CD4-positive, alpha-beta T cell (primary cell): ENCODE measurements around the gene MBOAT2. TPM values are rescaled to one million over a fixed set of nuclear protein-coding genes. Genes with fewer than 3 reads are reported as not detected.
"Not testable (repeated sequence)": the region's sequence is repeated elsewhere in the genome, so short reads cannot be mapped to it uniquely, and the experiment has no call there.

Experiments used
- ATAC-seq: fragments of 200-7000 bp; cut with Tn5 transposase; one replicate; pipeline ENCODE4 v1.10.0; 2022; ENCODE audit warnings: mild to moderate bottlenecking; ENCODE audit not compliant: poor library complexity
- CTCF ChIA-PET: fragments of 350-600 bp; sonication (Branson Sonifier 250); formaldehyde crosslinking; loops from one replicate; lab custom pipeline; 2021; ENCODE audit warnings: antibody characterized with exemption, inconsistent platforms; lab: Charles Lee
- POLR2A ChIA-PET: fragments of 350-600 bp; sonication (Branson Sonifier 250); formaldehyde crosslinking; loops from one replicate; lab custom pipeline; 2021; ENCODE audit warnings: antibody characterized with exemption, inconsistent platforms; lab: Charles Lee
- DNase-seq, 14 experiments: peaks; one replicate each; pipeline ENCODE4 v3.0.0-alpha.2; 2013 to 2020; ENCODE audit warnings: mixed read lengths in 2 of 14
- H3K27ac ChIP-seq, 2 donors: one replicate each; pipeline versions ENCODE4 v1.5.1 to v1.7.0; 2013; ENCODE audit warnings: low read length in 2 of 2, low read depth in 1 of 2, mild to moderate bottlenecking in 1 of 2
- H3K27me3 ChIP-seq, 2 experiments: 1 replicate in 1 of 2; 2 replicates in 1 of 2; pipeline versions ENCODE4 v1.6.1 to v1.7.0; 2013; ENCODE audit warnings: low read length in 2 of 2, control low read depth in 1 of 2, mild to moderate bottlenecking in 1 of 2, moderate library complexity in 1 of 2; ENCODE audit not compliant: insufficient read depth in 2 of 2, control insufficient read depth in 1 of 2
- H3K36me3 ChIP-seq: one replicate; pipeline ENCODE4 v1.6.1; 2013; ENCODE audit warnings: low read length, control low read depth; ENCODE audit not compliant: insufficient read depth
- H3K4me1 ChIP-seq: one replicate; pipeline ENCODE4 v1.6.1; 2013; ENCODE audit warnings: low read length, control low read depth; ENCODE audit not compliant: insufficient read depth
- H3K4me3 ChIP-seq: one replicate; pipeline ENCODE4 v1.5.1; 2013; ENCODE audit warnings: mild to moderate bottlenecking, low read length, moderate library complexity
- H3K9me3 ChIP-seq, 2 experiments: 1 replicate in 1 of 2; 2 replicates in 1 of 2; pipeline versions ENCODE4 v1.6.1 to v1.7.0; 2013; ENCODE audit warnings: low read length in 2 of 2, mild to moderate bottlenecking in 2 of 2, control low read depth in 1 of 2, moderate library complexity in 1 of 2; ENCODE audit not compliant: control insufficient read depth in 1 of 2, insufficient read depth in 1 of 2
- H3K27ac Mint-ChIP-seq: one replicate; pipeline ENCODE4 v1.8.0; 2020; ENCODE audit warnings: mixed read lengths
- H3K27me3 Mint-ChIP-seq: one replicate; pipeline ENCODE4 v1.8.0; 2021; ENCODE audit warnings: mixed read lengths
- H3K36me3 Mint-ChIP-seq: one replicate; pipeline ENCODE4 v1.8.0; 2021; ENCODE audit warnings: low read depth, mixed read lengths
- H3K4me1 Mint-ChIP-seq: one replicate; pipeline ENCODE4 v1.8.0; 2021; ENCODE audit warnings: low read depth, mixed read lengths
- H3K4me3 Mint-ChIP-seq: one replicate; pipeline ENCODE4 v1.8.0; 2020; ENCODE audit warnings: mild to moderate bottlenecking, mixed read lengths
- H3K9me3 Mint-ChIP-seq: one replicate; pipeline ENCODE4 v1.8.0; 2020; ENCODE audit warnings: mixed read lengths
- CTCF ChIP-seq: fragments of 200-600 bp; IDR thresholded peaks from one replicate; pipeline ENCODE4 v1.8.0; 2022; ENCODE audit warnings: antibody characterized with exemption, mild to moderate bottlenecking
- intact Hi-C, 2 experiments: fragments of 100-400 bp; cut with DNase I in 1 of 2; cut with micrococcal nuclease in 1 of 2; formaldehyde crosslinking; loops; one replicate each; pipeline versions ENCODE4 v1.15.1 to v1.9.0; 2023 to 2025; cut with DNase I, micrococcal nuclease
- total RNA-seq, 174 experiments: library from RNA in 2 of 174; stranded (reverse) in 2 of 174; gene quantifications; one replicate each; pipeline ENCODE4 v1.2.3 and lab custom pipeline; 2021 to 2026

MBOAT2 gene
- total RNA-seq, 2 experiments from 2014 or later = 1.9 to 2.0 TPM

DNA sequence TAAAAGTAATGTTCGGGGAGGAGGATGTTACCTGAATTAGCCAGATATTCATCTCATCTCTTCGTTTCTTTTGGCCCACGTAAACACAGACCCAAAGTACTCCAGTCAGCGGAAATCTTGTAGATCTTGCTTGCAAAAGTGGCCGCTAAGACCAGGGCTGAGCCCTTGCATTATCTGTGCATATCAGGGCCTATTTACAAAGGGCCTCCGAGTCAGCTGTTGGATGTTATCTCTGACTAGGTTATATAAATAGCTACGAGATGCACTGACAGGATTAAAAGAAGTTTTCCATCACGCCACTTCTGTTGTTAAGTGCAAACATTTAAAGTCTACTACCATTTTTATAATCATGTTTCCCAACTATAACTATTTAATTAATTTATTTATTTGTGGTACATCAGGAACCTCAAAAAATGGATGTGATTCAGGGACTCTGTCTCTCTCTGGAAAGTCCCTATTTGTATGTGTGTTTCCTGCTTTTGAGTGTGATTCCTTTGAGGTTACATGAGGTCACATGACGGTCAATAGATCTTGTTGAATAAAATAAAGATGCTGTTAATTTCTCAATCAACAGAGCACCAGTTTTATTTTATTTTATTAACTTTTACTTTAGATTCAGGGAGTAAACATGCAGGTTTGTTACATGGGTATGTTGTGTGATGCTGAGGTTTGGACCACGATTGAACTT is 46.8 kb upstream of the MBOAT2 start:
- Histone ChIP-seq H3K4me1 (no peaks in the 10 kb centered on the region), H3K36me3 (no peaks in the 10 kb centered on the region), H3K4me3 (no peak overlapping the region), H3K9me3 (peaks cover 0 to 4% of the 10 kb centered on the region in 2 experiments), H3K27me3 (no peaks in the 10 kb centered on the region), H3K27ac (no peak overlapping the region)
- intact Hi-C loops = no loop called here
- H3K36me3 Mint-ChIP-seq = no peaks in the 10 kb centered on the region
- CTCF ChIA-PET = no interaction called here
- ATAC-seq (no peak), DNase-seq (no peak)
- H3K27ac Mint-ChIP-seq = no peak overlapping the region
- no peaks in the 10 kb centered on the region for H3K9me3 Mint-ChIP-seq
- H3K27me3 Mint-ChIP-seq = no peaks in the 10 kb centered on the region
- POLR2A ChIA-PET = no interaction called here
- no peak for TF ChIP-seq CTCF
- H3K4me1 Mint-ChIP-seq = peaks cover 4% of the 10 kb centered on the region
- H3K4me3 Mint-ChIP-seq = no peak overlapping the region

- ATAC-seq = no peak
- Mint-ChIP-seq H3K9me3 (no peaks in the 10 kb centered on the region), H3K4me3 (no peak overlapping the region)
Measured at GRCh38 chr2:9045595-9045994, 42.1 kb upstream of the MBOAT2 start.

DNA sequence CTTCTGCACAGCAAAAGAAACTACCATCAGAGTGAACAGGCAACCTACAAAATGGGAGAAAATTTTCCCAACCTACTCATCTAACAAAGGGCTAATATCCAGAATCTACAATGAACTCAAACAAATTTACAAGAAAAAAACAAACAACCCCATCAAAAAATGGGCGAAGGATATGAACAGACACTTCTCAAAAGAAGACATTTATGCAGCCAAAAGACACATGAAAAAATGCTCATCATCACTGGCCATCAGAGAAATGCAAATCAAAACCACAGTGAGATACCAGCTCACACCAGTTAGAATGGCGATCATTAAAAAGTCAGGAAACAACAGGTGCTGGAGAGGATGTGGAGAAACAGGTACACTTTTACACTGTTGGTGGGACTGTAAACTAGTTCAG is 40.0 kb upstream of the MBOAT2 start:
- H3K27me3 ChIP-seq, H3K4me1 ChIP-seq, ATAC-seq, intact Hi-C loops, H3K36me3 Mint-ChIP-seq, H3K36me3 ChIP-seq, POLR2A ChIA-PET, H3K4me3 ChIP-seq, CTCF ChIA-PET, H3K9me3 Mint-ChIP-seq, H3K9me3 ChIP-seq, H3K27ac ChIP-seq, H3K4me1 Mint-ChIP-seq, H3K27me3 Mint-ChIP-seq, H3K27ac Mint-ChIP-seq, DNase-seq, H3K4me3 Mint-ChIP-seq: not testable (repeated sequence)

More at GRCh38 chr2:9045595-9045994, 42.1 kb upstream of the MBOAT2 start:
- H3K36me3 Mint-ChIP-seq = no peaks in the 10 kb centered on the region
- peaks cover 0 to 4% of the 10 kb centered on the region in 2 experiments for H3K9me3 ChIP-seq
- no peak for DNase-seq
- no peak for TF ChIP-seq CTCF
- no peaks in the 10 kb centered on the region for H3K36me3 ChIP-seq
- no peaks in the 10 kb centered on the region for H3K27me3 Mint-ChIP-seq
- H3K27me3 ChIP-seq = no peaks in the 10 kb centered on the region
- intact Hi-C loops = no loop called here
- CTCF ChIA-PET = no interaction called here
- POLR2A ChIA-PET = no interaction called here
- H3K4me1 ChIP-seq = no peaks in the 10 kb centered on the region
- H3K4me1 Mint-ChIP-seq = no peaks in the 10 kb centered on the region
- no peak overlapping the region for H3K27ac Mint-ChIP-seq
- no peak overlapping the region for H3K4me3 ChIP-seq
- no peak overlapping the region for H3K27ac ChIP-seq

DNA sequence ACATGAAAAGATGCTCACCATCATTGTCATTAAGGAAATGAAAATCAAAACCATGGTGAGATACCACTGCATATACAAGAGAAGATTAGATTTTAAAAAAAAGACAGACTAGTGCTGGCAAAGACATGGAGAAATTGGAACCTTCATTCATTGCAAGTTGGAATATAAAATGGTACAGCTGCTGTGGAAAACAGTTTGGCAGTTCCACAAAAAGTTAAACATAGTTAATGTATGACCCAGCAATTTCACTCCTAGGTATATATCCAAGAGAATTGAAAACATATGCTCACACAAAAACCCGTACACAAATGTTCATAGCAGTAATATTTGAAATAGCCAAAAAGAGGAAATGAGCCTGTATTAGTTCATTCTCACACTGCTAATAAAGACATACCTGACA is 33.7 kb upstream of the MBOAT2 start:
- Histone ChIP-seq H3K4me3 (no peak overlapping the region), H3K9me3 (peaks cover 0 to 5% of the 10 kb centered on the region in 2 experiments), H3K36me3 (no peaks in the 10 kb centered on the region), H3K27ac (no peak overlapping the region), H3K27me3 (peaks cover 0 to 2% of the 10 kb centered on the region in 2 experiments), H3K4me1 (no peaks in the 10 kb centered on the region)
- Mint-ChIP-seq H3K4me3 (no peak overlapping the region), H3K27ac (no peak overlapping the region), H3K9me3 (peaks cover 5% of the 10 kb centered on the region), H3K4me1 (peaks cover 4% of the 10 kb centered on the region), H3K36me3 (no peaks in the 10 kb centered on the region), H3K27me3 (peaks cover 37% of the 10 kb centered on the region)
- DNase-seq (no peak), ATAC-seq (no peak)
- POLR2A ChIA-PET = no interaction called here
- CTCF ChIA-PET = no interaction called here
- no peak for TF ChIP-seq CTCF
- intact Hi-C loops = no loop called here
